Neuronal stem cell (in vitro differentiated cells): ENCODE data around the gene CTSH.
A peak's percentile ranks its signal among the peaks of the same experiment; 100 is the strongest.

Experiments
- DNase-seq: peaks from one replicate; pipeline ENCODE4 v3.0.0-alpha.2; 2013; ENCODE audit warnings: low spot score
- H2AFZ ChIP-seq: one replicate; pipeline ENCODE4 v1.6.1; 2013; ENCODE audit warnings: mild to moderate bottlenecking, low read length, inconsistent platforms
- H2AK5ac ChIP-seq: 2 replicates; pipeline ENCODE4 v1.6.1; 2013; ENCODE audit warnings: low read depth, mild to moderate bottlenecking, inconsistent platforms, low read length, moderate library complexity, mixed read lengths
- H2BK120ac ChIP-seq: 2 replicates; pipeline ENCODE4 v1.6.1; 2013; ENCODE audit warnings: low read depth, mild to moderate bottlenecking, inconsistent platforms, low read length, moderate library complexity, mixed read lengths
- H2BK12ac ChIP-seq: one replicate; pipeline ENCODE4 v1.6.1; 2013; ENCODE audit warnings: low read length, inconsistent platforms
- H2BK15ac ChIP-seq: 2 replicates; pipeline ENCODE4 v1.6.1; 2013; ENCODE audit warnings: mild to moderate bottlenecking, low read length, inconsistent platforms, mixed read lengths
- H2BK5ac ChIP-seq: one replicate; pipeline ENCODE4 v1.6.1; 2013; ENCODE audit warnings: inconsistent platforms, mild to moderate bottlenecking, low read length, moderate library complexity
- H3K14ac ChIP-seq: one replicate; pipeline ENCODE4 v1.6.1; 2013; ENCODE audit warnings: low read length, inconsistent platforms
- H3K18ac ChIP-seq: 2 replicates; pipeline ENCODE4 v1.6.1; 2013; ENCODE audit warnings: low read length, inconsistent platforms
- H3K23ac ChIP-seq: 2 replicates; pipeline ENCODE4 v1.6.1; 2013; ENCODE audit warnings: low read depth, mild to moderate bottlenecking, mixed read lengths, low read length, inconsistent platforms; ENCODE audit not compliant: poor library complexity
- H3K27ac ChIP-seq: replicated peaks from 3 replicates; pipeline ENCODE4 v1.5.1; 2013; ENCODE audit warnings: low read length, inconsistent platforms
- H3K27me3 ChIP-seq, 3 experiments: 2 replicates each; pipeline ENCODE4 v1.6.1; 2013; ENCODE audit warnings: low read length in 3 of 3, mild to moderate bottlenecking in 2 of 3, inconsistent platforms in 1 of 3, low read depth in 1 of 3, mixed read lengths in 1 of 3, moderate library complexity in 1 of 3; ENCODE audit not compliant: control insufficient read depth in 3 of 3, insufficient read depth in 3 of 3
- H3K36me3 ChIP-seq, 2 donors: replicated peaks in 1 of 2; 2 replicates each; pipeline ENCODE4 v1.6.1; 2013; ENCODE audit warnings: low read length in 2 of 2; ENCODE audit not compliant: control insufficient read depth in 2 of 2, insufficient read depth in 2 of 2
- H3K4ac ChIP-seq: 2 replicates; pipeline ENCODE4 v1.6.1; 2013; ENCODE audit warnings: inconsistent platforms, mild to moderate bottlenecking, low read length, moderate library complexity
- H3K4me1 ChIP-seq, 2 donors: 1 replicate in 1 of 2; 2 replicates in 1 of 2; pipeline ENCODE4 v1.6.1; 2013; ENCODE audit warnings: low read length in 2 of 2, low read depth in 1 of 2; ENCODE audit not compliant: control insufficient read depth in 2 of 2, insufficient read depth in 1 of 2
- H3K4me2 ChIP-seq: one replicate; pipeline ENCODE4 v1.6.1; 2013; ENCODE audit warnings: mild to moderate bottlenecking, low read length, inconsistent platforms; ENCODE audit not compliant: insufficient read depth, poor library complexity, severe bottlenecking
- H3K4me3 ChIP-seq, 2 donors: 2 replicates each; pipeline ENCODE4 v1.5.1; 2013; ENCODE audit warnings: low read length in 2 of 2, mild to moderate bottlenecking in 2 of 2, inconsistent platforms in 1 of 2, moderate library complexity in 1 of 2
- H3K79me1 ChIP-seq: one replicate; pipeline ENCODE4 v1.6.1; 2013; ENCODE audit warnings: low read depth, mild to moderate bottlenecking, inconsistent platforms, low read length, moderate library complexity
- H3K9ac ChIP-seq: one replicate; pipeline ENCODE4 v1.6.1; 2013; ENCODE audit warnings: mild to moderate bottlenecking, low read depth, low read length, inconsistent platforms; ENCODE audit not compliant: poor library complexity
- H3K9me3 ChIP-seq, 2 donors: replicated peaks in 1 of 2; 2 replicates each; pipeline versions ENCODE3 to v1.6.1; 2013; ENCODE audit warnings: low read length in 2 of 2, mild to moderate bottlenecking in 2 of 2, inconsistent platforms in 1 of 2, low read depth in 1 of 2, mixed read lengths in 1 of 2, moderate library complexity in 1 of 2; ENCODE audit not compliant: control insufficient read depth in 2 of 2, insufficient read depth in 1 of 2
- H4K8ac ChIP-seq: one replicate; pipeline ENCODE4 v1.6.1; 2013; ENCODE audit warnings: low read depth, mild to moderate bottlenecking, inconsistent platforms, low read length, moderate library complexity
- H4K91ac ChIP-seq: one replicate; pipeline ENCODE4 v1.6.1; 2013; ENCODE audit warnings: low read length, low read depth, mild to moderate bottlenecking, inconsistent platforms; ENCODE audit not compliant: poor library complexity
- WGBS, 2 donors: extraction: QIAGEN DNeasy Blood & Tissue Kit; methylation state at CpG; one replicate each; pipeline ENCODE4 v1.1.7; 2013; ENCODE audit warnings: missing lambda C conversion rate in 2 of 2, mixed read lengths in 1 of 2; ENCODE audit not compliant: insufficient read length in 2 of 2, insufficient replicate concordance in 1 of 2; ENCODE audit errors: extremely low coverage in 2 of 2; 5-methylcytosine and 5-hydroxymethylcytosine counted together

CTSH gene

DNA sequence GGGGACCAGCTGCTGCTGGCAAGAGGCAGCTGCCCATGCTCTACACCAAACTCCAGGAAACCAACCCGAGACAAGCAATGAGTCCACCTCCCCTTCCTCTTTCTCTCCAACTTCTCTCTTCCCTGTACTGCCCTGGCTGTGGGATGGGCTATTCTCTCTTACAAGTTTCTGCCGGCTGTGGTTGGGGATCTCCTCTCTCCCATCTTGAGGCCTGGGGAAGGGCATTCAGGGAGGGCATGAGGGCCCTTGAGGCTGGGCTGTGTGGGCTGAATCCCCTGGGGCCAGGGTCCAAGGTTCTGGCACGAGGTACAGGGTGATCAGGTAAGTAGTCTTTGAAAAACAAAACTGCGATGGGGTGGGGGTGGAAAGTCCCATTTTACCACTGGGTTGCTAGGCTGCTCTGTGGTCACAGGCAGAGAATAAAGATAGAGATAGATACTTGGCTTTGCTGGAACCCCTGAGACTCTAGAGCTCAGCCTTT, 32.3 kb upstream of the CTSH start:
- H3K18ac ChIP-seq: peak overlapping the region; percentile 23

GRCh38 chr15:78976691-78977090, 31.8 kb upstream of the CTSH start:
- no peak overlapping the region for H3K23ac ChIP-seq
- peak overlapping the region; percentile 23 for H3K18ac ChIP-seq
- H4K8ac ChIP-seq: no peak overlapping the region
- no peak overlapping the region for H2AK5ac ChIP-seq
- peak overlapping the region; percentile 3 for H2BK15ac ChIP-seq
- DNase-seq: no peak
- no peak overlapping the region for H3K4me2 ChIP-seq
- H3K9ac ChIP-seq: no peak overlapping the region
- H3K27ac ChIP-seq: no peak overlapping the region
- no peaks in the 10 kb centered on the region for H3K36me3 ChIP-seq
- H4K91ac ChIP-seq: no peak overlapping the region
- H3K4ac ChIP-seq: no peak overlapping the region
- H2BK5ac ChIP-seq: no peak overlapping the region
- no peak overlapping the region for H2AFZ ChIP-seq
- no peaks in the 10 kb centered on the region for H3K9me3 ChIP-seq
- H2BK12ac ChIP-seq: no peak overlapping the region
- peaks cover 0 to 4% of the 10 kb centered on the region in 2 donors for H3K4me1 ChIP-seq
- H3K79me1 ChIP-seq: no peaks in the 10 kb centered on the region
- H3K14ac ChIP-seq: no peak overlapping the region
- H3K4me3 ChIP-seq: no peak overlapping the region
- peaks cover 0 to 7% (median 0%) of the 10 kb centered on the region in 3 experiments for H3K27me3 ChIP-seq
- no peak overlapping the region for H2BK120ac ChIP-seq
- no CpG with 5 or more reads among the region's 7 CpGs for WGBS, 2 donors

More for the DNA sequence above, 32.3 kb upstream of the CTSH start:
- Histone ChIP-seq H2BK15ac (peak overlapping the region; percentile 3), H3K4me3 (no peak overlapping the region), H4K91ac (no peak overlapping the region), H2BK5ac (no peak overlapping the region), H3K9ac (no peak overlapping the region), H3K36me3 (no peaks in the 10 kb centered on the region), H3K14ac (no peak overlapping the region), H2AK5ac (no peak overlapping the region), H2BK120ac (no peak overlapping the region), H3K4me1 (peaks cover 0 to 4% of the 10 kb centered on the region in 2 donors), H3K23ac (no peak overlapping the region), H3K79me1 (no peaks in the 10 kb centered on the region), H3K4ac (no peak overlapping the region), H4K8ac (no peak overlapping the region), H2BK12ac (no peak overlapping the region), H3K27me3 (peaks cover 0 to 5% (median 0%) of the 10 kb centered on the region in 3 experiments), H3K27ac (no peak overlapping the region), H2AFZ (no peak overlapping the region), H3K9me3 (no peaks in the 10 kb centered on the region), H3K4me2 (no peak overlapping the region)
- no CpG with 5 or more reads among the region's 4 CpGs for WGBS, 2 donors
- DNase-seq: no peak

GRCh38 chr15:78974272-78974918, 29.5 kb upstream of the CTSH start:
- no peak overlapping the region for H2BK120ac ChIP-seq
- no peak overlapping the region for H3K14ac ChIP-seq
- H3K9me3 ChIP-seq: no peaks in the 10 kb centered on the region
- no peak overlapping the region for H3K4me2 ChIP-seq
- no peak overlapping the region for H3K27ac ChIP-seq
- H3K27me3 ChIP-seq: peaks cover 0 to 21% (median 0%) of the 10 kb centered on the region in 3 experiments
- H3K4ac ChIP-seq: no peak overlapping the region
- DNase-seq: no peak
- WGBS, 2 donors: no CpG with 5 or more reads among the region's 7 CpGs
- H3K23ac ChIP-seq: no peak overlapping the region
- no peak overlapping the region for H3K4me3 ChIP-seq
- H2AK5ac ChIP-seq: no peak overlapping the region
- no peak overlapping the region for H4K91ac ChIP-seq
- H2BK5ac ChIP-seq: no peak overlapping the region
- H3K4me1 ChIP-seq: peaks cover 0 to 2% of the 10 kb centered on the region in 2 donors
- H2AFZ ChIP-seq: no peak overlapping the region
- H4K8ac ChIP-seq: no peak overlapping the region
- H2BK12ac ChIP-seq: no peak overlapping the region
- H2BK15ac ChIP-seq: no peak overlapping the region
- H3K36me3 ChIP-seq: no peaks in the 10 kb centered on the region
- H3K79me1 ChIP-seq: no peaks in the 10 kb centered on the region
- no peak overlapping the region for H3K9ac ChIP-seq
- no peak overlapping the region for H3K18ac ChIP-seq

DNA sequence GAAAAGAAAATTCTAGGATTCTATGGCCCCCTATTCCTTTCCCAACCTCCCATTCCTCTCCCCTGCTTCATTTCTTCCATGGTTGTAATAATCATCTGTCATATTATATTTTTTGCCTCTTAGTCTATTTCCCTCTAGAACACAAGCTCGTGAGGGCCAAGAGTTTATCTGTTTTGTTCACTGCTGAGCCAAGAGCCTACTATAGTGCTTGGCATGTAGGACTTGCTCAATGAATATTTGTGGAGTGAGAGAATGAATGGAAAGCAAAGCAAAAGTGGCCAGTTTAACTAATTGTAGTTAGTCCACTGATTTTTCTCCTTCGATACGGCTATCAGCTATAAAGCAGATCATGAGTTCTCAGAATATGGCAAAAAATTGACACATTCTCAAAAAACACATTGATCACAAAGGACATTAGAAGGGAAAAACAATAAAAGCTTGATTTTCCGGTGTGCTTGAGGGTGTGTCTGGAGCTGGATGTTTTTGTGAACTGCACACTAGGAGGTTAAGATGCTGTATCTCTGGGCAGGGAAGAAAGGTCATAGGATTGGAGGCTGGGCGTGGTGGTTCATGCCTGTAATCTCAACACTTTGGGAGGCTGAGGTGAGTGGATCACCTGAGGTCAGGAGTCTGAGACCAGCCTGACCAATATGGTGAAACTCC, 25.0 kb upstream of the CTSH start:
- Histone ChIP-seq H3K14ac (no peak overlapping the region), H4K8ac (no peak overlapping the region), H3K27me3 (peaks cover 0 to 29% (median 0%) of the 10 kb centered on the region in 3 experiments), H2AK5ac (no peak overlapping the region), H3K4me2 (no peak overlapping the region), H3K27ac (no peak overlapping the region), H3K9ac (no peak overlapping the region), H3K4me1 (no peaks in the 10 kb centered on the region), H3K4me3 (no peak overlapping the region), H2AFZ (no peak overlapping the region), H4K91ac (no peak overlapping the region), H2BK120ac (no peak overlapping the region), H3K9me3 (no peaks in the 10 kb centered on the region), H3K4ac (no peak overlapping the region), H2BK15ac (no peak overlapping the region), H3K79me1 (no peaks in the 10 kb centered on the region), H3K18ac (no peak overlapping the region), H2BK5ac (no peak overlapping the region), H3K23ac (no peak overlapping the region), H3K36me3 (no peaks in the 10 kb centered on the region), H2BK12ac (no peak overlapping the region)
- whole genome bisulfite sequencing, 2 donors: no CpG with 5 or more reads among the region's 5 CpGs
- DNase-seq: no peak
